Measurements from ENCODE around the gene PNPLA3. TPM values are rescaled to one million over a fixed set of nuclear protein-coding genes. Genes with fewer than 3 reads are reported as not detected.

The PNPLA3 gene
- total RNA-seq, 1 experiment from 2014 or later = 7.3 TPM

DNA sequence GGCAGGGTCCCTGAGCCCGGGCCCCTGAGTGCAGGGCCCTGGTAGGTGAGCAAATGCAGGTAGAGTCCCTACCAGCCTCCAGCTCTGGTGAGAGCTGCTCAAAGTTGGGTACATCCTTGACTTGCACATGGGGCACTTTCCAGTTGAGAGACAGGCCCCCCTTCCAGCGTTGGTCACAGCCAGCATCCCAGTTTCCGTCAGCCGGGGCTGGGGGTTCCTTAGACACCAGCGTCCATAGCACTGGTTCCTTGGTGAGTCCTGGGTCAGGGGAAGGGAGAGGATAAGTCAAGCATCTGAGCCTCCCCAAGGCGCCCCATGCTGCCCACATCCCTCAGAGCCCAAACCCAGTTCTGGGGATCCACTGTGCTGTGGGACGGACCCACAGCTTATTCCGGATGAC, 37.4 kb upstream of the PNPLA3 start:
- H3K36me3 ChIP-seq (ENCODE audit: control insufficient read depth in 1 of 2, insufficient read depth in 2 of 2, low read length in 2 of 2) = no peaks in the 10 kb centered on the region
- TF ChIP-seq EZH2phosphoT487 (IDR thresholded peaks at IDR 0.05; ENCODE audit: borderline replicate concordance) (no peak), ZNF274 (IDR thresholded peaks at IDR 0.05; ENCODE audit: low read depth, low read length) (no peak), SRF (IDR thresholded peaks at IDR 0.05; ENCODE audit: low read depth) (no peak), CBX3 (IDR thresholded peaks at IDR 0.05; ENCODE audit: low read depth) (no peak), FOSL1 (IDR thresholded peaks at IDR 0.05; ENCODE audit: low read depth) (no peak), JUND (IDR thresholded peaks at IDR 0.05) (no peak), SIN3A (IDR thresholded peaks at IDR 0.05; ENCODE audit: low read depth) (no peak), CEBPB (IDR thresholded peaks at IDR 0.05; ENCODE audit: low read depth) (no peak), ZFX (IDR thresholded peaks at IDR 0.05) (no peak), YY1 (IDR thresholded peaks at IDR 0.05; ENCODE audit: extremely low read depth, insufficient replicate concordance, low read depth, low read length) (no peak), ELF1 (IDR thresholded peaks at IDR 0.05; ENCODE audit: borderline replicate concordance, low read depth) (no peak), RAD21 (IDR thresholded peaks at IDR 0.05; ENCODE audit: low read depth) (no peak), POLR2A (IDR thresholded peaks at IDR 0.05; ENCODE audit: borderline replicate concordance, extremely low read depth, insufficient read depth, insufficient read length) (no peak), SP1 (IDR thresholded peaks at IDR 0.05; ENCODE audit: low read depth) (no peak), EZH2 (IDR thresholded peaks at IDR 0.05) (no peak)
- TF ChIP-seq, protein P1, sequence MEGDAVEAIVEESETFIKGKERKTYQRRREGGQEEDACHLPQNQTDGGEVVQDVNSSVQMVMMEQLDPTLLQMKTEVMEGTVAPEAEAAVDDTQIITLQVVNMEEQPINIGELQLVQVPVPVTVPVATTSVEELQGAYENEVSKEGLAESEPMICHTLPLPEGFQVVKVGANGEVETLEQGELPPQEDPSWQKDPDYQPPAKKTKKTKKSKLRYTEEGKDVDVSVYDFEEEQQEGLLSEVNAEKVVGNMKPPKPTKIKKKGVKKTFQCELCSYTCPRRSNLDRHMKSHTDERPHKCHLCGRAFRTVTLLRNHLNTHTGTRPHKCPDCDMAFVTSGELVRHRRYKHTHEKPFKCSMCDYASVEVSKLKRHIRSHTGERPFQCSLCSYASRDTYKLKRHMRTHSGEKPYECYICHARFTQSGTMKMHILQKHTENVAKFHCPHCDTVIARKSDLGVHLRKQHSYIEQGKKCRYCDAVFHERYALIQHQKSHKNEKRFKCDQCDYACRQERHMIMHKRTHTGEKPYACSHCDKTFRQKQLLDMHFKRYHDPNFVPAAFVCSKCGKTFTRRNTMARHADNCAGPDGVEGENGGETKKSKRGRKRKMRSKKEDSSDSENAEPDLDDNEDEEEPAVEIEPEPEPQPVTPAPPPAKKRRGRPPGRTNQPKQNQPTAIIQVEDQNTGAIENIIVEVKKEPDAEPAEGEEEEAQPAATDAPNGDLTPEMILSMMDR (IDR thresholded peaks at IDR 0.05 in 2 of 3, conservative IDR thresholded peaks at IDR 0.05 in 1 of 3; ENCODE audit: borderline replicate concordance in 1 of 3, insufficient read depth in 1 of 3, low read depth in 2 of 3, low read length in 2 of 3) = no peak
- TF ChIP-seq, protein P2, sequence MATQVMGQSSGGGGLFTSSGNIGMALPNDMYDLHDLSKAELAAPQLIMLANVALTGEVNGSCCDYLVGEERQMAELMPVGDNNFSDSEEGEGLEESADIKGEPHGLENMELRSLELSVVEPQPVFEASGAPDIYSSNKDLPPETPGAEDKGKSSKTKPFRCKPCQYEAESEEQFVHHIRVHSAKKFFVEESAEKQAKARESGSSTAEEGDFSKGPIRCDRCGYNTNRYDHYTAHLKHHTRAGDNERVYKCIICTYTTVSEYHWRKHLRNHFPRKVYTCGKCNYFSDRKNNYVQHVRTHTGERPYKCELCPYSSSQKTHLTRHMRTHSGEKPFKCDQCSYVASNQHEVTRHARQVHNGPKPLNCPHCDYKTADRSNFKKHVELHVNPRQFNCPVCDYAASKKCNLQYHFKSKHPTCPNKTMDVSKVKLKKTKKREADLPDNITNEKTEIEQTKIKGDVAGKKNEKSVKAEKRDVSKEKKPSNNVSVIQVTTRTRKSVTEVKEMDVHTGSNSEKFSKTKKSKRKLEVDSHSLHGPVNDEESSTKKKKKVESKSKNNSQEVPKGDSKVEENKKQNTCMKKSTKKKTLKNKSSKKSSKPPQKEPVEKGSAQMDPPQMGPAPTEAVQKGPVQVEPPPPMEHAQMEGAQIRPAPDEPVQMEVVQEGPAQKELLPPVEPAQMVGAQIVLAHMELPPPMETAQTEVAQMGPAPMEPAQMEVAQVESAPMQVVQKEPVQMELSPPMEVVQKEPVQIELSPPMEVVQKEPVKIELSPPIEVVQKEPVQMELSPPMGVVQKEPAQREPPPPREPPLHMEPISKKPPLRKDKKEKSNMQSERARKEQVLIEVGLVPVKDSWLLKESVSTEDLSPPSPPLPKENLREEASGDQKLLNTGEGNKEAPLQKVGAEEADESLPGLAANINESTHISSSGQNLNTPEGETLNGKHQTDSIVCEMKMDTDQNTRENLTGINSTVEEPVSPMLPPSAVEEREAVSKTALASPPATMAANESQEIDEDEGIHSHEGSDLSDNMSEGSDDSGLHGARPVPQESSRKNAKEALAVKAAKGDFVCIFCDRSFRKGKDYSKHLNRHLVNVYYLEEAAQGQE (IDR thresholded peaks at IDR 0.05; ENCODE audit: low read depth) = no peak
- H4K20me1 ChIP-seq (ENCODE audit: insufficient read depth) = no peaks in the 10 kb centered on the region
- CTCF ChIA-PET = interaction anchor here (2.9 kb wide), 1 partner anchor 59 kb away, joined by 30 read pairs; no protein-coding TSS in a partner anchor
- H3K79me2 ChIP-seq (ENCODE audit: insufficient read depth, low read length) = no peaks in the 10 kb centered on the region
- no peaks in the 10 kb centered on the region for H3K9me3 ChIP-seq (ENCODE audit: control insufficient read depth in 1 of 2, insufficient read depth in 1 of 2, low read depth in 1 of 2, low read length in 2 of 2)
- peaks cover 0 to 14% of the 10 kb centered on the region in 2 experiments; a peak in 1 of 4 replicates for H3K4me1 ChIP-seq (ENCODE audit: control insufficient read depth in 1 of 2, insufficient read depth in 2 of 2, low read length in 2 of 2)
- H3K27ac ChIP-seq (ENCODE audit: low read depth, low read length) = no peak overlapping the region
- intact Hi-C loops (cut with micrococcal nuclease) = loop anchor here (10.0 kb wide), 2 partner anchors 199 to 739 kb away; no protein-coding TSS in a partner anchor
- no peaks in the 10 kb centered on the region for H3K9me2 ChIP-seq (ENCODE audit: insufficient read depth)
- no peak overlapping the region for H3K4me2 ChIP-seq (ENCODE audit: low read length)
- no TSS peak for BruUV-seq (replicated peaks)
- H2AFZ ChIP-seq (ENCODE audit: low read depth, low read length, poor library complexity, severe bottlenecking) = no peak overlapping the region
- POLR2A ChIA-PET = no interaction called here
- RAD21 ChIA-PET (ENCODE audit: low non-redundant PET in 1 of 2, low total read pairs in 2 of 2, uncharacterized antibody in 2 of 2, unreplicated experiment in 2 of 2) = no interaction called here
- H3K9ac ChIP-seq (ENCODE audit: low read length) = no peak overlapping the region
- no peaks in the 10 kb centered on the region for H3K27me3 ChIP-seq (ENCODE audit: insufficient read depth, low read length)
- no peak for ATAC-seq
- no peak for DNase-seq (ENCODE audit: low read depth, low spot score)
- no peak overlapping the region for H3K4me3 ChIP-seq (replicated peaks in 1 of 2; ENCODE audit: low read depth in 1 of 2, low read length in 2 of 2)

Measured in HCT116 (cell line).